Measurements from ENCODE around the gene ANKRD53.

- TF ChIP-seq, protein P1, sequence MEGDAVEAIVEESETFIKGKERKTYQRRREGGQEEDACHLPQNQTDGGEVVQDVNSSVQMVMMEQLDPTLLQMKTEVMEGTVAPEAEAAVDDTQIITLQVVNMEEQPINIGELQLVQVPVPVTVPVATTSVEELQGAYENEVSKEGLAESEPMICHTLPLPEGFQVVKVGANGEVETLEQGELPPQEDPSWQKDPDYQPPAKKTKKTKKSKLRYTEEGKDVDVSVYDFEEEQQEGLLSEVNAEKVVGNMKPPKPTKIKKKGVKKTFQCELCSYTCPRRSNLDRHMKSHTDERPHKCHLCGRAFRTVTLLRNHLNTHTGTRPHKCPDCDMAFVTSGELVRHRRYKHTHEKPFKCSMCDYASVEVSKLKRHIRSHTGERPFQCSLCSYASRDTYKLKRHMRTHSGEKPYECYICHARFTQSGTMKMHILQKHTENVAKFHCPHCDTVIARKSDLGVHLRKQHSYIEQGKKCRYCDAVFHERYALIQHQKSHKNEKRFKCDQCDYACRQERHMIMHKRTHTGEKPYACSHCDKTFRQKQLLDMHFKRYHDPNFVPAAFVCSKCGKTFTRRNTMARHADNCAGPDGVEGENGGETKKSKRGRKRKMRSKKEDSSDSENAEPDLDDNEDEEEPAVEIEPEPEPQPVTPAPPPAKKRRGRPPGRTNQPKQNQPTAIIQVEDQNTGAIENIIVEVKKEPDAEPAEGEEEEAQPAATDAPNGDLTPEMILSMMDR (IDR thresholded peaks at IDR 0.05; ENCODE audit: poor library complexity) = no peak
- no peak for TF ChIP-seq EZH2phosphoT487 (IDR thresholded peaks at IDR 0.05; ENCODE audit: low read depth, severe bottlenecking, unreplicated experiment)
- TF ChIP-seq EZH2 (IDR thresholded peaks at IDR 0.05; ENCODE audit: borderline replicate concordance) = no peak
Measured at GRCh38 chr2:70936979-70937811, 41.2 kb upstream of the ANKRD53 start.
